PC-3 (cell line): ENCODE results near the gene GCAT. TPM values are rescaled to one million over a fixed set of nuclear protein-coding genes. Genes with fewer than 3 reads are reported as not detected.

Source experiments
- ATAC-seq: fragments of 200-7000 bp; cut with Tn5 transposase; 2 replicates; pipeline ENCODE4 v1.9.1; 2020; ENCODE audit warnings: mild to moderate bottlenecking, moderate library complexity
- BruUV-seq: library from RNA; stranded (reverse); fragments of 400-500 nt; replicated peaks from 2 replicates; lab custom pipeline; 2021; lab: Mats Ljungman, UMichigan
- CTCF ChIA-PET: fragments of 300-600 bp; sonication (Branson Sonifier 250); formaldehyde crosslinking; loops from one replicate; lab custom pipeline; 2022; ENCODE audit warnings: antibody characterized with exemption; lab: Charles Lee
- POLR2A ChIA-PET: fragments of 300-600 bp; sonication (Branson Sonifier 250); formaldehyde crosslinking; loops from one replicate; lab custom pipeline; 2022; ENCODE audit warnings: antibody characterized with exemption; ENCODE audit not compliant: unreplicated experiment; lab: Charles Lee
- DNase-seq: peaks from one replicate; pipeline ENCODE4 v3.0.0-alpha.2; 2015
- H2AFZ ChIP-seq: fragments of 300-600 bp; sonication (generic); 2 replicates; pipeline ENCODE4 v1.6.0; 2016; ENCODE audit warnings: antibody characterized with exemption, low read length
- H3F3A ChIP-seq: fragments of 300-600 bp; sonication (generic); one replicate; pipeline ENCODE4 v1.6.0; 2017; ENCODE audit warnings: antibody characterized with exemption, low read length, control low read depth, mild to moderate bottlenecking; ENCODE audit not compliant: unreplicated experiment
- H3K27ac ChIP-seq: fragments of 300-600 bp; sonication (generic); 2 replicates; pipeline ENCODE4 v1.5.1; 2016; ENCODE audit warnings: mild to moderate bottlenecking, low read length
- H3K27me3 ChIP-seq: fragments of 300-600 bp; sonication (generic); 2 replicates; pipeline ENCODE4 v1.6.1; 2016; ENCODE audit warnings: low read length, mixed read lengths
- H3K36me3 ChIP-seq: fragments of 300-600 bp; sonication (generic); 2 replicates; pipeline ENCODE4 v1.6.1; 2016; ENCODE audit warnings: low read depth, mixed run types, low read length, mixed read lengths
- H3K4me1 ChIP-seq: fragments of 300-600 bp; sonication (generic); 2 replicates; pipeline ENCODE4 v1.5.1; 2016; ENCODE audit warnings: low read length; ENCODE audit not compliant: insufficient read depth
- H3K4me2 ChIP-seq: fragments of 300-600 bp; sonication (generic); 2 replicates; pipeline ENCODE4 v1.6.0; 2016; ENCODE audit warnings: low read length
- H3K4me3 ChIP-seq: fragments of 300-600 bp; sonication (generic); 2 replicates; pipeline ENCODE4 v1.5.1; 2016; ENCODE audit warnings: mild to moderate bottlenecking, low read length, mixed read lengths
- H3K79me2 ChIP-seq: fragments of 300-600 bp; sonication (generic); 2 replicates; pipeline ENCODE4 v1.6.1; 2017; ENCODE audit warnings: low read length, mixed read lengths
- H3K9ac ChIP-seq: fragments of 300-600 bp; sonication (generic); 2 replicates; pipeline ENCODE4 v1.6.0; 2016; ENCODE audit warnings: mild to moderate bottlenecking, low read length
- H3K9me2 ChIP-seq: fragments of 300-600 bp; sonication (generic); replicated peaks from 2 replicates; pipeline ENCODE4 v1.6.1; 2016; ENCODE audit warnings: mixed run types, low read length, mixed read lengths
- H3K9me3 ChIP-seq: fragments of 300-600 bp; sonication (generic); 2 replicates; pipeline ENCODE4 v1.6.1; 2016; ENCODE audit warnings: low read length, mixed read lengths
- H4K20me1 ChIP-seq: fragments of 300-600 bp; sonication (generic); 2 replicates; pipeline ENCODE4 v1.6.1; 2016; ENCODE audit warnings: low read length, mixed read lengths
- EZH2 ChIP-seq: fragments of 300-600 bp; sonication (generic); IDR thresholded peaks from one replicate; pipeline ENCODE4 v1.6.1; 2017; ENCODE audit warnings: antibody characterized with exemption, mild to moderate bottlenecking, low read length; ENCODE audit not compliant: unreplicated experiment
- EZH2phosphoT487 ChIP-seq: fragments of 300-600 bp; sonication (generic); IDR thresholded peaks from 2 replicates; pipeline ENCODE4 v1.6.1; 2018; ENCODE audit warnings: mild to moderate bottlenecking, antibody characterized with exemption, low read length, borderline replicate concordance
- intact Hi-C: fragments of 100-400 bp; cut with micrococcal nuclease; formaldehyde crosslinking; loops from 2 replicates; pipeline ENCODE4 v1.9.0; 2023
- total RNA-seq: library from RNA; depleted of rRNA; stranded (reverse); fragments of >200 nt; gene quantifications from 2 replicates; pipeline ENCODE4 v1.2.3, GENCODE V29; 2014
- TF ChIP-seq, protein P1 (sequence below): fragments of 300-600 bp; sonication (generic); conservative IDR thresholded peaks from 2 replicates; pipeline ENCODE4 v1.5.1; 2017; ENCODE audit warnings: antibody characterized with exemption, low read depth, mild to moderate bottlenecking, low read length

GCAT gene
- total RNA-seq, 1 experiment from 2014 or later, result 26.0 TPM

DNA sequence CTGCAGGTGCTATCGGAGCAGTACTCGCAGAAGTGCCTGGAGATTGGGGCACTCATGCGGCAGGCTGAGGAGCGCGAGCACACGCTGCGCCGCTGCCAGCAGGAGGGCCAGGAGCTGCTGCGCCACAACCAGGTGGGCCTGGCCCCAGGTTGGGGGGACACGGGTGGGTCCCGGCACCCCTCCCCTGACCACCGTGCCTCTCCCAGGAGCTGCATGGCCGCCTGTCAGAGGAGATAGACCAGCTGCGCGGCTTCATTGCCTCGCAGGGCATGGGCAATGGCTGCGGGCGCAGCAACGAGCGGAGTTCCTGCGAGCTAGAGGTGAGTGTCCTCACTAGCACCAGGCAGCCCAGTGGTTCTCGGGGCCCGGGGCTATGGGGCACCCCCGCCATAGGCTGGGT lies 38.7 kb upstream of the GCAT start:
- TF ChIP-seq, protein P1, sequence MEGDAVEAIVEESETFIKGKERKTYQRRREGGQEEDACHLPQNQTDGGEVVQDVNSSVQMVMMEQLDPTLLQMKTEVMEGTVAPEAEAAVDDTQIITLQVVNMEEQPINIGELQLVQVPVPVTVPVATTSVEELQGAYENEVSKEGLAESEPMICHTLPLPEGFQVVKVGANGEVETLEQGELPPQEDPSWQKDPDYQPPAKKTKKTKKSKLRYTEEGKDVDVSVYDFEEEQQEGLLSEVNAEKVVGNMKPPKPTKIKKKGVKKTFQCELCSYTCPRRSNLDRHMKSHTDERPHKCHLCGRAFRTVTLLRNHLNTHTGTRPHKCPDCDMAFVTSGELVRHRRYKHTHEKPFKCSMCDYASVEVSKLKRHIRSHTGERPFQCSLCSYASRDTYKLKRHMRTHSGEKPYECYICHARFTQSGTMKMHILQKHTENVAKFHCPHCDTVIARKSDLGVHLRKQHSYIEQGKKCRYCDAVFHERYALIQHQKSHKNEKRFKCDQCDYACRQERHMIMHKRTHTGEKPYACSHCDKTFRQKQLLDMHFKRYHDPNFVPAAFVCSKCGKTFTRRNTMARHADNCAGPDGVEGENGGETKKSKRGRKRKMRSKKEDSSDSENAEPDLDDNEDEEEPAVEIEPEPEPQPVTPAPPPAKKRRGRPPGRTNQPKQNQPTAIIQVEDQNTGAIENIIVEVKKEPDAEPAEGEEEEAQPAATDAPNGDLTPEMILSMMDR, result no peak
- TF ChIP-seq EZH2 (no peak), EZH2phosphoT487 (no peak)
- H3K4me3 ChIP-seq, result no peak overlapping the region
- ChIA-PET POLR2A (no interaction called here), CTCF (no interaction called here)
- no peak overlapping the region for H3K4me2 ChIP-seq
- H4K20me1 ChIP-seq, result no peaks in the 10 kb centered on the region
- no peak overlapping the region for H3K9ac ChIP-seq
- H2AFZ ChIP-seq, result no peak overlapping the region
- BruUV-seq, result no TSS peak
- no peak for DNase-seq
- H3F3A ChIP-seq, result no peaks in the 10 kb centered on the region
- H3K9me2 ChIP-seq, result no peaks in the 10 kb centered on the region
- H3K9me3 ChIP-seq, result no peaks in the 10 kb centered on the region
- no peak overlapping the region for H3K27ac ChIP-seq
- no peaks in the 10 kb centered on the region for H3K27me3 ChIP-seq
- ATAC-seq, result no peak
- intact Hi-C loops, result no loop called here
- no peaks in the 10 kb centered on the region for H3K79me2 ChIP-seq
- peaks cover 23% of the 10 kb centered on the region for H3K36me3 ChIP-seq
- H3K4me1 ChIP-seq, result no peaks in the 10 kb centered on the region

DNA sequence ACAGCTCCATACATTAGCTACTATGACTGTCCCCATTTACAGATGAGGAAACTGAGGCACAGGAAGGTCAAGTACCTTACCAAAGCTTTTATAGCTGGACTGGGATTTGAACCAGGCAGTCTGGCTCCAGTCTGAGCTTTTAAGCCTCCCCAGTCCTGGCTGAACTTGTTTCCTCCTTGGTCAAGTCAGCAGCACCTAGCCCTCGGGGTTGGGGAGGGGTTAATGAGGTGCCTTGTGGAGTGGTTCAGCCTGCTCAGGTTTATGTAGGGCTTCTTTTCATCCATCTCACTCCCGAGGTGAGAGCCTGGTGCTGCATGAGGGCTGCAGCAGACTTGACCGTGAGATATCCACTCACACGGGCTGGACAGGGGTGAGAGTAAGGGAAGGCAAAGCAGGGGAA lies 36.7 kb upstream of the GCAT start:
- Histone ChIP-seq H2AFZ (no peak overlapping the region), H3K9me3 (no peaks in the 10 kb centered on the region), H3K4me2 (no peak overlapping the region), H3F3A (peaks cover 4% of the 10 kb centered on the region), H3K9ac (no peak overlapping the region), H3K9me2 (no peaks in the 10 kb centered on the region), H3K79me2 (no peaks in the 10 kb centered on the region), H3K36me3 (peaks cover 21% of the 10 kb centered on the region), H3K4me1 (peaks cover 19% of the 10 kb centered on the region), H4K20me1 (no peaks in the 10 kb centered on the region), H3K27ac (no peak overlapping the region), H3K27me3 (no peaks in the 10 kb centered on the region), H3K4me3 (no peak overlapping the region)
- intact Hi-C loops, result no loop called here
- no TSS peak for BruUV-seq
- ChIA-PET POLR2A (no interaction called here), CTCF (no interaction called here)
- ATAC-seq, result no peak
- TF ChIP-seq EZH2 (no peak), EZH2phosphoT487 (no peak)
- TF ChIP-seq, protein P1, result no peak
- no peak for DNase-seq

DNA sequence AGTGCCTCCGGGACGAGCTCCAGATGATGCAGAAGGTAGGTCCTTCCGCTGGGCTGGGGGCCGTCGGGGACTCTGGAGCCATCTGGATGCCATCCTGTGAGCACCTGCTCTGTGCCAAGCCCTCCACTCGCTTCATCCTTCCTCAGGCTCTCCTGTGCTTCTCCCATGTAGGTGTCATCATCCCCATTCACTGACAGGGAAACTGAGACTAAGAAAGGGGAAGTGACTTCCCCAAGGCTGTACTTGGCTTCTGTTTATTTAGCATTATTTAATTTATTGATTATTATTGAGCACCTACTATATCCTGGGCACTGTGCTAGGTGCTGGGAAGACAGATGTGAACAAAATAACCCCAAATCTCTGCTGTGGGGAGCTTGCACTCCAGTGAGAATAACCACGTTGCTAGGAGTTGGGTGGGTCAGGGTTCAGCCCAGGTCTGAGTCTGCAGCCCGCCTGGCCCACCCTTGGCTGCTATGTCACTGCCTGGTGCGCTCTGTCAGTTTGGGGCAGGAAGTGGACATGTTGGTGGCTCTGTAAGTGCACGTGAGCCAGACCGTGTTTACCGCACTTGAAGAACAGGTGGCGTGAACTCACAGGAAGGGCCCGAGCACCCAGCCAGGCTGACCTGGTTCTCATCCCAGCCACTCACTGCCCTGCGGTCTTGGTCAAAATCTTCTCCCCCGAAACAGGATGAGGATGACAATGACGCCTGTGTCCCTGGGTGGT lies 35.9 kb upstream of the GCAT start:
- H3K36me3 ChIP-seq, result peaks cover 21% of the 10 kb centered on the region
- DNase-seq, result no peak
- CTCF ChIA-PET, result no interaction called here
- no peak overlapping the region for H3K9ac ChIP-seq
- no peaks in the 10 kb centered on the region for H3K9me2 ChIP-seq
- H3K4me1 ChIP-seq, result peaks cover 27% of the 10 kb centered on the region
- H3K27me3 ChIP-seq, result no peaks in the 10 kb centered on the region
- peaks cover 10% of the 10 kb centered on the region for H3F3A ChIP-seq
- no peaks in the 10 kb centered on the region for H4K20me1 ChIP-seq
- H3K79me2 ChIP-seq, result no peaks in the 10 kb centered on the region
- POLR2A ChIA-PET, result no interaction called here
- H3K4me3 ChIP-seq, result no peak overlapping the region
- TF ChIP-seq, protein P1, result no peak
- TF ChIP-seq EZH2 (no peak), EZH2phosphoT487 (no peak)
- no peak overlapping the region for H3K27ac ChIP-seq
- no peak overlapping the region for H2AFZ ChIP-seq
- H3K9me3 ChIP-seq, result no peaks in the 10 kb centered on the region
- intact Hi-C loops, result no loop called here
- ATAC-seq, result no peak
- no peak overlapping the region for H3K4me2 ChIP-seq
- no TSS peak for BruUV-seq
